Transverse colon (tissue), 3 donors: Measurements from ENCODE around the gene UBE2G1.

Experiments
- CTCF ChIP-seq, 5 experiments: fragments of 200-600 bp in 3 of 5; fragments of 450-650 bp in 2 of 5; sonication (generic) in 3 of 5; IDR thresholded peaks; 1 replicate in 2 of 5; 2 replicates in 3 of 5; pipeline ENCODE4 v1.5.1; 2016 to 2017; ENCODE audit warnings: antibody characterized with exemption in 5 of 5, inconsistent platforms in 3 of 5, mild to moderate bottlenecking in 2 of 5, moderate library complexity in 1 of 5
- POLR2A ChIP-seq: fragments of 450-650 bp; IDR thresholded peaks from one replicate; pipeline ENCODE4 v1.6.1; 2016; ENCODE audit warnings: antibody characterized with exemption, mild to moderate bottlenecking, moderate library complexity

GRCh38 chr17:4333041-4333440, 33.4 kb downstream of the UBE2G1 start:
- TF ChIP-seq CTCF (IDR thresholded peaks at IDR 0.05) (no peak), POLR2A (no peak)
